Upper lobe of right lung (tissue), 1 donor: Measurements from ENCODE around the gene RAPGEF6. TPM values are rescaled to one million over a fixed set of nuclear protein-coding genes. Genes with fewer than 3 reads are reported as not detected.

ENCODE experiments used
- ATAC-seq: fragments of 200-7000 bp; cut with Tn5 transposase; one replicate; pipeline ENCODE4 v1.9.1; 2020; ENCODE audit warnings: mild to moderate bottlenecking, moderate library complexity
- DNase-seq: peaks from one replicate; pipeline ENCODE4 v3.0.0-alpha.2; 2020
- H3K27ac ChIP-seq: fragments of 200-600 bp; one replicate; pipeline ENCODE4 v1.8.0; 2022
- H3K27me3 ChIP-seq: fragments of 200-600 bp; one replicate; pipeline ENCODE4 v1.8.0; 2022; ENCODE audit warnings: mild to moderate bottlenecking
- H3K36me3 ChIP-seq: fragments of 200-600 bp; one replicate; pipeline ENCODE4 v1.8.0; 2022
- H3K4me1 ChIP-seq: fragments of 200-600 bp; one replicate; pipeline ENCODE4 v1.8.0; 2022
- H3K4me3 ChIP-seq: fragments of 200-600 bp; one replicate; pipeline ENCODE4 v1.8.0; 2022; ENCODE audit warnings: mild to moderate bottlenecking
- H3K9me3 ChIP-seq: fragments of 200-600 bp; one replicate; pipeline ENCODE4 v1.8.0; 2022
- intact Hi-C: fragments of 100-400 bp; cut with DNase I; formaldehyde crosslinking; loops from one replicate; pipeline ENCODE4 v1.11.0; 2022
- long read RNA-seq: library from polyadenylated mRNA; unstranded; transcript quantifications from one replicate; pipeline ENCODE4 v2.0.0, GENCODE V29; 2021
- total RNA-seq: library from RNA; stranded (reverse); fragmentation: NEBNext Ultra II Directional; extraction: Animal tissue kit (Norgen Biotek cat#: 25700); gene quantifications from one replicate; pipeline ENCODE4 v1.2.1, GENCODE V29; 2021
- TF ChIP-seq, protein P1 (sequence below): fragments of 200-600 bp; IDR thresholded peaks from one replicate; pipeline ENCODE4 v1.8.0; 2022; ENCODE audit warnings: antibody characterized with exemption
- donor health status: DM: no; HTN: yes; CAD: no; lungs with severe emphysema.

Gene RAPGEF6, protein sequence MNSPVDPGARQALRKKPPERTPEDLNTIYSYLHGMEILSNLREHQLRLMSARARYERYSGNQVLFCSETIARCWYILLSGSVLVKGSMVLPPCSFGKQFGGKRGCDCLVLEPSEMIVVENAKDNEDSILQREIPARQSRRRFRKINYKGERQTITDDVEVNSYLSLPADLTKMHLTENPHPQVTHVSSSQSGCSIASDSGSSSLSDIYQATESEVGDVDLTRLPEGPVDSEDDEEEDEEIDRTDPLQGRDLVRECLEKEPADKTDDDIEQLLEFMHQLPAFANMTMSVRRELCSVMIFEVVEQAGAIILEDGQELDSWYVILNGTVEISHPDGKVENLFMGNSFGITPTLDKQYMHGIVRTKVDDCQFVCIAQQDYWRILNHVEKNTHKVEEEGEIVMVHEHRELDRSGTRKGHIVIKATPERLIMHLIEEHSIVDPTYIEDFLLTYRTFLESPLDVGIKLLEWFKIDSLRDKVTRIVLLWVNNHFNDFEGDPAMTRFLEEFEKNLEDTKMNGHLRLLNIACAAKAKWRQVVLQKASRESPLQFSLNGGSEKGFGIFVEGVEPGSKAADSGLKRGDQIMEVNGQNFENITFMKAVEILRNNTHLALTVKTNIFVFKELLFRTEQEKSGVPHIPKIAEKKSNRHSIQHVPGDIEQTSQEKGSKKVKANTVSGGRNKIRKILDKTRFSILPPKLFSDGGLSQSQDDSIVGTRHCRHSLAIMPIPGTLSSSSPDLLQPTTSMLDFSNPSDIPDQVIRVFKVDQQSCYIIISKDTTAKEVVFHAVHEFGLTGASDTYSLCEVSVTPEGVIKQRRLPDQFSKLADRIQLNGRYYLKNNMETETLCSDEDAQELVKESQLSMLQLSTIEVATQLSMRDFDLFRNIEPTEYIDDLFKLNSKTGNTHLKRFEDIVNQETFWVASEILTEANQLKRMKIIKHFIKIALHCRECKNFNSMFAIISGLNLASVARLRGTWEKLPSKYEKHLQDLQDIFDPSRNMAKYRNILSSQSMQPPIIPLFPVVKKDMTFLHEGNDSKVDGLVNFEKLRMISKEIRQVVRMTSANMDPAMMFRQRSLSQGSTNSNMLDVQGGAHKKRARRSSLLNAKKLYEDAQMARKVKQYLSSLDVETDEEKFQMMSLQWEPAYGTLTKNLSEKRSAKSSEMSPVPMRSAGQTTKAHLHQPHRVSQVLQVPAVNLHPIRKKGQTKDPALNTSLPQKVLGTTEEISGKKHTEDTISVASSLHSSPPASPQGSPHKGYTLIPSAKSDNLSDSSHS (N-terminal part only)
- total RNA-seq: 27.2 TPM
- long read RNA-seq, partial matches to known transcripts: 4 of 9 reads
- long read RNA-seq, other reads (novel, unspliced or antisense): 5 of 9 reads

DNA sequence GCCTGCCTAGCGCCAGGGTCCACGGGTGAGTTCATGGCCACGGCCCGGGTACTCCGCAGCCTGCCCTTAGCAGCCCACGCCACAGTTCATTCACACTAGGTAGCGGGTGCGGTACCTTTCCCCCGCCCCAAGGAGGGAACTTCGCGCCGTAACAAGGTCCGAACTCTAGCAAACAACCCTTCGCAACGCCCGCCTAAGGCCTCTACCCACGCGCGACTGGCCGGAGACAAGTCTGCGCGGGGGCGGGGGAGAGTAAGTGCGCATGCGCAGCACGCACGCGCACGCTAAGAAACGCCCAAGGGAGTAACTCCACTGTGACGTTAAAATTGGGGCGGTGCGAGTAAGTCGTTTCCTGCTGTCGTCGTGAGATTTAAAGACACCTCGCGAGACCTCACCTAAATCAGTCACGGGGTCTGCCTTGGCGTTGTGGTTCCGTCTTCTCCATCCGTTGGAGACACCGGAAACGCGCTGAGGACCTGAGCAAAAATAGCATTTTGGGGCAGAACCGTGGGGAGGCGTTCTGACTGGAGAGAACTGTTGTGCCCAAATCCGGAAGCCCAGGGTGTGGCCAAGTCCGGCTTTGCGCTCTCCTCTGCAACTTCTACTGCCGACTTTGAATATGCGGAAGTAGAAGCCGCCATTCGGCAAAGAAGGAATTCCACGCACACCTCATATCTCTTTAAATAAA, at the start of gene RAPGEF6:
RAPGEF6 (minus strand) TSS at position 234 of the 688 bp plus-strand sequence; CDS start at position 35, 199 bp downstream.
- H3K27ac ChIP-seq: peak within 1 kb of the TSS; percentile 98
- H3K4me3 ChIP-seq: peak within 1 kb of the TSS; percentile 85
- no peaks in the 10 kb centered on the region for H3K9me3 ChIP-seq
- TF ChIP-seq, protein P1, sequence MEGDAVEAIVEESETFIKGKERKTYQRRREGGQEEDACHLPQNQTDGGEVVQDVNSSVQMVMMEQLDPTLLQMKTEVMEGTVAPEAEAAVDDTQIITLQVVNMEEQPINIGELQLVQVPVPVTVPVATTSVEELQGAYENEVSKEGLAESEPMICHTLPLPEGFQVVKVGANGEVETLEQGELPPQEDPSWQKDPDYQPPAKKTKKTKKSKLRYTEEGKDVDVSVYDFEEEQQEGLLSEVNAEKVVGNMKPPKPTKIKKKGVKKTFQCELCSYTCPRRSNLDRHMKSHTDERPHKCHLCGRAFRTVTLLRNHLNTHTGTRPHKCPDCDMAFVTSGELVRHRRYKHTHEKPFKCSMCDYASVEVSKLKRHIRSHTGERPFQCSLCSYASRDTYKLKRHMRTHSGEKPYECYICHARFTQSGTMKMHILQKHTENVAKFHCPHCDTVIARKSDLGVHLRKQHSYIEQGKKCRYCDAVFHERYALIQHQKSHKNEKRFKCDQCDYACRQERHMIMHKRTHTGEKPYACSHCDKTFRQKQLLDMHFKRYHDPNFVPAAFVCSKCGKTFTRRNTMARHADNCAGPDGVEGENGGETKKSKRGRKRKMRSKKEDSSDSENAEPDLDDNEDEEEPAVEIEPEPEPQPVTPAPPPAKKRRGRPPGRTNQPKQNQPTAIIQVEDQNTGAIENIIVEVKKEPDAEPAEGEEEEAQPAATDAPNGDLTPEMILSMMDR: peak; percentile 12
- no peaks in the 10 kb centered on the region for H3K27me3 ChIP-seq
- intact Hi-C loops: no loop called here
- peak; percentile 98 for DNase-seq
- peaks cover 25% of the 10 kb centered on the region for H3K4me1 ChIP-seq
- H3K36me3 ChIP-seq: no peaks in the 10 kb centered on the region
- ATAC-seq: peak; percentile 95

DNA sequence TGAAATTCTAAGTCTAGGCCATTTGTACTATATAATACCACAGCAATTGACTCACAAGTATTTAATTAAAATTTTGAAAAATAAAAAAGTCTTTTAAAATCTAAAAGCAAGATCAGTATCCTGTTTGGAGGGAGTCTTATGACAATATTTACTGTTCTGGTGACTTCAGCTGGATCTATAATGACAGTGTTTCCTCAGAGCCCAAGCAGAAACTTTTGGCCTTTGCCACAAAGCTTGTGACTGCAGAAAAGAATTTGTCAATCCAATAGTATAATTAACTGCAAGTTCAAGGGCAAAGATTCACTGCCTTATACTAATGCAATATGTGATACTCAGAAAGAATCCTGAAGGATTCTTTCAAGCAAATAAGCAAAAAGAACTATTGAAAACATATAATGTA, 49.6 kb upstream of the RAPGEF6 start:
- peaks cover 9% of the 10 kb centered on the region for H3K36me3 ChIP-seq
- ATAC-seq (no peak), DNase-seq (no peak)
- H3K9me3 ChIP-seq: no peaks in the 10 kb centered on the region
- intact Hi-C loops: no loop called here
- no peak overlapping the region for H3K4me3 ChIP-seq
- no peak overlapping the region for H3K27ac ChIP-seq
- H3K4me1 ChIP-seq: peaks cover 5% of the 10 kb centered on the region
- no peaks in the 10 kb centered on the region for H3K27me3 ChIP-seq
- TF ChIP-seq, protein P1: no peak

DNA sequence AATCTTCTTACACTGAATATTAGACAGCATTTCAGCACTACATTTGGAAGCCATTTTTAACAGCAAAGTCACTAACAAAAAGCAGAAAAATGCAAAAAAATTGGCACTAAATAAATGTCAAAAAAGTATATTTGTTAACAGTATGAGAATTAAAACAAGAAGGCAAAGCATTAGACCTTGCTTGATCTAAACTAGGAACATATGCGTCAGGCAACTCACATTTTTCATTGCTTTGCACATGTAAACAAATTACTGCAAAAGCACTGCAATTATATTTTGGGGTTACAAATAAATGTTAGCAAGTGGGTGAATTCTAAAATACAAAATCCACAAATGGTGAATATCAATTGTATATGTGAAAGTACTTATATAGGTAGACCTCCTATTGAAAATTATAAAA, 49.0 kb upstream of the RAPGEF6 start:
- intact Hi-C loops: no loop called here

DNA sequence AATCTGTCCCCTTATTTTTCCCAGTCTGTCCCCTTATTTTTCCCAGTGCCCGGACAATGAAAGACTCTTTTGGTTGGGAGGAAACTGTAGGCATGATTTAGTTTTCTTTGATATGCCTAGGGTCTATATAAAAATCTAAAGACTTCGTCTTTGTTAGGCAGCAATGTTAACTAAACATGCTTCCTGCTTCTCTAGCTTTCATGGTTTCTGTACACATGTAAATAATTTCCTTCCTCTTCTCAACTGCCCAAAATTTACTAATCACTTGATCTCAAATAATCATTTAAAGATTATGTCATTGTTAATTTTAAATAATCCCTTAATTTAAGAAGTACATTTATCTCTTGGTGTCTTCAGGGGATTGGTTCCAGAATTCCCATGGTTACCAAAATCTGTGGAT, 47.8 kb upstream of the RAPGEF6 start:
- TF ChIP-seq, protein P1: no peak
- H3K36me3 ChIP-seq: peaks cover 17% of the 10 kb centered on the region
- no peak overlapping the region for H3K27ac ChIP-seq
- H3K27me3 ChIP-seq: no peaks in the 10 kb centered on the region
- intact Hi-C loops: no loop called here
- no peaks in the 10 kb centered on the region for H3K9me3 ChIP-seq
- no peak for ATAC-seq
- no peak overlapping the region for H3K4me3 ChIP-seq
- H3K4me1 ChIP-seq: peaks cover 5% of the 10 kb centered on the region
- DNase-seq: no peak

More for the DNA sequence above, 49.0 kb upstream of the RAPGEF6 start:
- ATAC-seq (no peak), DNase-seq (no peak)
- Histone ChIP-seq H3K9me3 (no peaks in the 10 kb centered on the region), H3K36me3 (peaks cover 6% of the 10 kb centered on the region), H3K27ac (no peak overlapping the region), H3K4me1 (peaks cover 5% of the 10 kb centered on the region), H3K27me3 (no peaks in the 10 kb centered on the region), H3K4me3 (no peak overlapping the region)
- TF ChIP-seq, protein P1: no peak

DNA sequence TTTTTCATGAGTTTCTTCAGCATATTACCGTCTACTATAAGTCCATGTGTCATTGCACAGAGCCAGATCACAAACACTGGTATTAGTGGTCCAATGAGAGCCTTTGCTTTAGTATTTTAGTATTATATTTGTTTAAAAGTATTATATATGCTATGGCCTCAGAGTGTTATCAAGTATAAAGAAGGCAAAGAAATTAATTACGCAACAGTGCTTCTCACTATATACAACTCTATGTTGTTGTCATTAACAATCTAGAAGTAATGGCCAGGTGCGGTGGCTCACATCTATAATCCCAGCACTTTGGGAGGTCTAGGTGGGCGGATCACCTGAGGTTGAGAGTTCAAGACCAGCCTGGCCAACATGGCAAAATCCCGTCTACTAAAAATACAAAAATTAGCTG, 47.1 kb upstream of the RAPGEF6 start:
- H3K27ac ChIP-seq: no peak overlapping the region
- peaks cover 24% of the 10 kb centered on the region for H3K36me3 ChIP-seq
- H3K9me3 ChIP-seq: no peaks in the 10 kb centered on the region
- DNase-seq: no peak
- TF ChIP-seq, protein P1: no peak
- intact Hi-C loops: no loop called here
- H3K27me3 ChIP-seq: no peaks in the 10 kb centered on the region
- no peak overlapping the region for H3K4me3 ChIP-seq
- no peak for ATAC-seq
- peaks cover 5% of the 10 kb centered on the region for H3K4me1 ChIP-seq
